ENCODE data around the gene CALML6. TPM values are rescaled to one million over a fixed set of nuclear protein-coding genes. Genes with fewer than 3 reads are reported as not detected.

CALML6 gene
- total and polyA plus RNA-seq, 2 experiments from 2014 or later: 0.87 TPM; not detected in 1

DNA sequence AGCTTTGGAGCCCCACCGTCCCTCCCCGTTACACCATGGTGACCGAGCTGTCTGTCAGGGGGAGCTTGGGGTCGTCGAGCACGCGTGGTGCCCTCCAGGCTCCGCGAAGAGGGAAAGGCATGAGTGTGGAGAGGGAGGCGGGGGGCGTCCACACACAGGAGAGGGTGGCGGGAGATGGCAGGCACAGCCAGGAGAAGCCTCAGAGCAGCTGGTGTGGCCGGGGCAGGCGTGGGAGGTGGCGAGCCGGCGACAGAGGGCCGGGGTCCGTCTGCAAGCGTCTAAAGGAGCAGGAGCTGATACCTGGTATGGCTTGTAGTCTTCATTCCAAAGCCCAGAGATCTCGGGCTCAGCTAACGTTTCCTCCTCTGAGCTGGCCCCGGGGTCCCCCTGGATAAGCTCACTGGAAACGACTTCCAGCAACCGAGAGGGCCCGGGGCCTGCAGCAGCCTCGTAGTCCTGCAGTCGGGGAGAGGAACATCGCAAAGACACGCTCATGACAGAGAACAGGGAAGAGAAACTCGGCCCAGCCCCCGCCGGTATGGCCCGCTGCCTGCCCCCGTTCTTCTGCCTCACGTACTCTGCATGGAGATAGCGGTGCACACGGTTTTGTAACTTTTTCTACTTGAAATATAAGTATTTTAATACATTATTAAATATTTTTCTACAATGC, 51.1 kb downstream of the CALML6 start (continued):
- TF ChIP-seq ETS1 (IDR thresholded peaks at IDR 0.05): no peak
- TF ChIP-seq NANOG (IDR thresholded peaks at IDR 0.05; ENCODE audit: borderline replicate concordance): no peak
- no peak for TF ChIP-seq STAT1 (IDR thresholded peaks at IDR 0.05; ENCODE audit: unreplicated experiment)
- TF ChIP-seq EZH2phosphoT487 (IDR thresholded peaks at IDR 0.05; ENCODE audit: unreplicated experiment): no peak

Other genes starting within 250 kb of the CALML6 start
- 53.4 and 63.0 TPM in 2 replicates for gene SLC35E2B, start 222.5 kb upstream of the CALML6 start, total RNA-seq (2014; rRNA removed; shearing (Covaris generic))
- 16.8 and 17.6 TPM in 2 replicates for gene SLC35E2B, start 222.5 kb upstream of the CALML6 start, polyA plus RNA-seq (2016; fragmentation: Nextera tagmentation; extraction: Ambion mirVana)
- gene CDK11A, start 190.9 kb upstream of the CALML6 start, total RNA-seq (2014; rRNA removed; shearing (Covaris generic)): 19.6 and 22.8 TPM in 2 replicates
- gene CDK11A, start 190.9 kb upstream of the CALML6 start, polyA plus RNA-seq (2016; fragmentation: Nextera tagmentation; extraction: Ambion mirVana): 72.6 and 76.1 TPM in 2 replicates
- 62.8 and 73.2 TPM in 2 replicates for gene NADK, start 136.8 kb upstream of the CALML6 start, total RNA-seq (2014; rRNA removed; shearing (Covaris generic))
- 45.3 and 47.2 TPM in 2 replicates for gene NADK, start 136.8 kb upstream of the CALML6 start, polyA plus RNA-seq (2016; fragmentation: Nextera tagmentation; extraction: Ambion mirVana)
- gene GNB1, start 24.2 kb upstream of the CALML6 start, total RNA-seq (2014; rRNA removed; shearing (Covaris generic)): 138 and 147 TPM in 2 replicates
- 65.4 and 78.6 TPM in 2 replicates for gene GNB1, start 24.2 kb upstream of the CALML6 start, polyA plus RNA-seq (2016; fragmentation: Nextera tagmentation; extraction: Ambion mirVana)
- gene TMEM52, start 4.0 kb downstream of the CALML6 start, total RNA-seq (2014; rRNA removed; shearing (Covaris generic)): 13.4 and 19.5 TPM in 2 replicates
- gene TMEM52, start 4.0 kb downstream of the CALML6 start, polyA plus RNA-seq (2016; fragmentation: Nextera tagmentation; extraction: Ambion mirVana): 22.0 and 25.0 TPM in 2 replicates
- gene CFAP74, start 88.5 kb downstream of the CALML6 start, total RNA-seq (2014; rRNA removed; shearing (Covaris generic)): 0.16 TPM in 1 of 2 replicates, not detected in the other
- 0.21 and 0.24 TPM in 2 replicates for gene CFAP74, start 88.5 kb downstream of the CALML6 start, polyA plus RNA-seq (2016; fragmentation: Nextera tagmentation; extraction: Ambion mirVana)
- 2.8 and 5.1 TPM in 2 replicates for gene GABRD, start 104.1 kb downstream of the CALML6 start, total RNA-seq (2014; rRNA removed; shearing (Covaris generic))
- 1.7 and 2.1 TPM in 2 replicates for gene GABRD, start 104.1 kb downstream of the CALML6 start, polyA plus RNA-seq (2016; fragmentation: Nextera tagmentation; extraction: Ambion mirVana)
- 36.9 and 42.3 TPM in 2 replicates for gene PRKCZ, start 135.2 kb downstream of the CALML6 start, total RNA-seq (2014; rRNA removed; shearing (Covaris generic))
- gene PRKCZ, start 135.2 kb downstream of the CALML6 start, polyA plus RNA-seq (2016; fragmentation: Nextera tagmentation; extraction: Ambion mirVana): 22.5 and 26.2 TPM in 2 replicates

Data from GM23338 (cell line).